Measurements from ENCODE around the gene LDLRAD3.

The LDLRAD3 gene

GRCh38 chr11:36015799-36016198, 71.9 kb downstream of the LDLRAD3 start:
- in situ Hi-C loops (cut with MboI; ENCODE audit: low sequenced_read_pairs): no loop called here

GRCh38 chr11:36016263-36016662, 72.4 kb downstream of the LDLRAD3 start:
- in situ Hi-C loops (cut with MboI; ENCODE audit: low sequenced_read_pairs): no loop called here

GRCh38 chr11:36016709-36017108, 72.8 kb downstream of the LDLRAD3 start:
- in situ Hi-C loops (cut with MboI; ENCODE audit: low sequenced_read_pairs): no loop called here

GRCh38 chr11:36019005-36019596, 75.2 kb downstream of the LDLRAD3 start:
- in situ Hi-C loops (cut with MboI; ENCODE audit: low sequenced_read_pairs): no loop called here

GRCh38 chr11:36019722-36020121, 75.9 kb downstream of the LDLRAD3 start:
- in situ Hi-C loops (cut with MboI; ENCODE audit: low sequenced_read_pairs): no loop called here

- in situ Hi-C loops (cut with MboI; ENCODE audit: low sequenced_read_pairs): no loop called here
Measured at GRCh38 chr11:36022882-36023281, 79.0 kb downstream of the LDLRAD3 start.

- in situ Hi-C loops (cut with MboI; ENCODE audit: low sequenced_read_pairs): no loop called here
Measured at GRCh38 chr11:36023922-36024321, 80.1 kb downstream of the LDLRAD3 start.

GRCh38 chr11:36024716-36025115, 80.9 kb downstream of the LDLRAD3 start:
- in situ Hi-C loops (cut with MboI; ENCODE audit: low sequenced_read_pairs): no loop called here

- in situ Hi-C loops (cut with MboI; ENCODE audit: low sequenced_read_pairs): no loop called here
Measured at GRCh38 chr11:36026315-36026968, 82.6 kb downstream of the LDLRAD3 start.

GRCh38 chr11:36027731-36028130, 83.9 kb downstream of the LDLRAD3 start:
- in situ Hi-C loops (cut with MboI; ENCODE audit: low sequenced_read_pairs): no loop called here

GRCh38 chr11:36029616-36030015, 85.8 kb downstream of the LDLRAD3 start:
- in situ Hi-C loops (cut with MboI; ENCODE audit: low sequenced_read_pairs): no loop called here

- in situ Hi-C loops (cut with MboI; ENCODE audit: low sequenced_read_pairs): no loop called here
Measured at GRCh38 chr11:36030731-36031281, 86.9 kb downstream of the LDLRAD3 start.

GRCh38 chr11:36033082-36033751, 89.4 kb downstream of the LDLRAD3 start:
- in situ Hi-C loops (cut with MboI; ENCODE audit: low sequenced_read_pairs): no loop called here

GRCh38 chr11:36033936-36034335, 90.1 kb downstream of the LDLRAD3 start:
- in situ Hi-C loops (cut with MboI; ENCODE audit: low sequenced_read_pairs): no loop called here

GRCh38 chr11:36034551-36035331, 90.9 kb downstream of the LDLRAD3 start:
- in situ Hi-C loops (cut with MboI; ENCODE audit: low sequenced_read_pairs): no loop called here

- in situ Hi-C loops (cut with MboI; ENCODE audit: low sequenced_read_pairs): no loop called here
Measured at GRCh38 chr11:36035454-36035853, 91.6 kb downstream of the LDLRAD3 start.

- in situ Hi-C loops (cut with MboI; ENCODE audit: low sequenced_read_pairs): no loop called here
Measured at GRCh38 chr11:36035999-36036398, 92.1 kb downstream of the LDLRAD3 start.

GRCh38 chr11:36037031-36037430, 93.2 kb downstream of the LDLRAD3 start:
- in situ Hi-C loops (cut with MboI; ENCODE audit: low sequenced_read_pairs): no loop called here

GRCh38 chr11:36038541-36038940, 94.7 kb downstream of the LDLRAD3 start:
- in situ Hi-C loops (cut with MboI; ENCODE audit: low sequenced_read_pairs): no loop called here

GRCh38 chr11:36039471-36039870, 95.6 kb downstream of the LDLRAD3 start:
- in situ Hi-C loops (cut with MboI; ENCODE audit: low sequenced_read_pairs): no loop called here

- in situ Hi-C loops (cut with MboI; ENCODE audit: low sequenced_read_pairs): no loop called here
Measured at GRCh38 chr11:36041988-36042611, 98.2 kb downstream of the LDLRAD3 start.
